ENCODE data around the gene PRKAG2. TPM values are rescaled to one million over a fixed set of nuclear protein-coding genes. Genes with fewer than 3 reads are reported as not detected.

The PRKAG2 gene
- total RNA-seq, 4 donors from 2014 or later = 7.5 to 14.3 (median 12.2) TPM

DNA sequence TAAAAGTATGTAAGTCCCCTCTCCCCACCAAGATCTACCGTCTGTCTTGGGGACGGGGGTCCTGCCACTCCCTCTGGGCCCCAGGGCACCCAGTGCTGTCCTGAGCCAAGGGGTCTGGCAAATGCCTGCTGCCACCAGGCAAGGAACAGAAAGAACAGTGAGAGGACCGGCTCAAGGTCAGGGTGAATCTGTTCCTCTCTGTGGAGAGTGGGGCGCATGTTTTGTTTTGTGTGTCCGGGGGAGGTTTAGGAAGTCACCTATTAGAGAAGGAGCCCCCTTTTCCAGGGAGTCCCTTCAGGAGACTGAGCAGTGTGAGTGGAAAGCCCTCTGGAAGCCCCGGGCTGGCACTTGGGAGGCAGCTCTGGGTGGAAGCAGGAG is 198.7 kb downstream of the PRKAG2 start:
- no peak for TF ChIP-seq POLR2A (IDR thresholded peaks at IDR 0.05)
- TF ChIP-seq, protein P1, sequence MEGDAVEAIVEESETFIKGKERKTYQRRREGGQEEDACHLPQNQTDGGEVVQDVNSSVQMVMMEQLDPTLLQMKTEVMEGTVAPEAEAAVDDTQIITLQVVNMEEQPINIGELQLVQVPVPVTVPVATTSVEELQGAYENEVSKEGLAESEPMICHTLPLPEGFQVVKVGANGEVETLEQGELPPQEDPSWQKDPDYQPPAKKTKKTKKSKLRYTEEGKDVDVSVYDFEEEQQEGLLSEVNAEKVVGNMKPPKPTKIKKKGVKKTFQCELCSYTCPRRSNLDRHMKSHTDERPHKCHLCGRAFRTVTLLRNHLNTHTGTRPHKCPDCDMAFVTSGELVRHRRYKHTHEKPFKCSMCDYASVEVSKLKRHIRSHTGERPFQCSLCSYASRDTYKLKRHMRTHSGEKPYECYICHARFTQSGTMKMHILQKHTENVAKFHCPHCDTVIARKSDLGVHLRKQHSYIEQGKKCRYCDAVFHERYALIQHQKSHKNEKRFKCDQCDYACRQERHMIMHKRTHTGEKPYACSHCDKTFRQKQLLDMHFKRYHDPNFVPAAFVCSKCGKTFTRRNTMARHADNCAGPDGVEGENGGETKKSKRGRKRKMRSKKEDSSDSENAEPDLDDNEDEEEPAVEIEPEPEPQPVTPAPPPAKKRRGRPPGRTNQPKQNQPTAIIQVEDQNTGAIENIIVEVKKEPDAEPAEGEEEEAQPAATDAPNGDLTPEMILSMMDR (IDR thresholded peaks at IDR 0.05) = no peak

DNA sequence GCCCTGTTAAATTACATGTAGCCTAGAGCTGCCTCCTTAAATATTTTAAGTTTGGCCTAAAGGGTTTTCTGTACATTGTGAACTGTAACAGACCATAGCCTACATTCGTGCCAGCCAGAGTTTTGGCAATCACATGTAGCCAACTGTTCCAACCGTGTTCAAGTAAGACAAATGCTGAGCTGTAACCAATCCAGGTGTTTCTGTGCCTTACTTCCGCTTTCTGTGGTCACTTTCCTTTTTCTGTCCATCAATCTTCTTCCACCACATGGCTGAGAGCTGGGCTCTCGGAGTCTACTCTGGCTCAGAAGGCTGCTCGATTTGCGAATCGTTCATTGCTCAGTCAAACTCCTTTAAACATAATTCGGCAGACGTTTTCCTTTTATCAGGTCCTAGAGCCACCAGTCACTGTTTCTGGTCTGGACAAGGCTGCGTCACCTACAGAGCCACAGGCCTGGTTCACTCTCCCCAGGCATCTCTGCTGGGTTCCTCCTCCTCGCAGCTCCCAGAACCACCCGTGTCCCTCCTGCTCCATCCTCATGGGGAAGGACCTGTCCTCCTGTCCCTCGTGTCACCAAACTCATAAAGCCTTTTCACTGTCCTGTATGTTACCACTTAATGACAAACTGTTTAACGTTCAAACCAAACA is 199.2 kb downstream of the PRKAG2 start:
- no peak for DNase-seq (ENCODE audit: low spot score in 2 of 2)
- TF ChIP-seq POLR2A (IDR thresholded peaks at IDR 0.05) = no peak
- TF ChIP-seq, protein P1 (IDR thresholded peaks at IDR 0.05) = no peak
- 63 to 71% methylated on average over 14 of the region's 14 CpGs for WGBS, 2 donors

More for the DNA sequence above, 198.7 kb downstream of the PRKAG2 start:
- no peak for DNase-seq (ENCODE audit: low spot score in 2 of 2)
- intact Hi-C loops (cut with DNase I; ENCODE audit: low total_unique reads) = no loop called here
- WGBS, 2 donors = 91 to 93% methylated on average over 6 of the region's 6 CpGs
- H3K4me3 ChIP-seq (ENCODE audit: low read depth, poor library complexity, severe bottlenecking) = no peak overlapping the region

DNA sequence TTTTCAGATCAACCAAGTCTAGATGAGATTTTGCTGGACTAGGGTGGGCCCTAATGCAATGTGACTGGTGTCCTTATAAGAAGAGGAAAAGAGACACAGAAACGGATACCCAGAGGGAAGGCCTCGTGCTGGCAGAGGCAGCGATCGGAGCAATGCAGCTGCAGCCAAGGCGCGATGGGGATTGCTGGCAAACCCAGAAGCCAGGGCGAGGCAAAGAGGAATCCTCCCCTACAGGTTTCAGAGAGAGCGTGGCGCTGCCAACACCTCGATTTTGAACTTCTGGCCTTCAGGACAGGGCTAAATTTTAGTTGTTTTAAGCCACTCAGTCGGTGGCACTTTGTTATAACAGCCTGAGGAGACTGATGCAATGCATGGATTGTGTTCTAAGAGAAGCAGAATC is 200.2 kb downstream of the PRKAG2 start:
- H3K4me3 ChIP-seq (ENCODE audit: low read depth, poor library complexity, severe bottlenecking) = no peak overlapping the region
- 56 to 57% methylated on average over 11 of the region's 11 CpGs for WGBS, 2 donors
- intact Hi-C loops (cut with DNase I; ENCODE audit: low total_unique reads) = no loop called here
- peak in 1 of 2 donors; percentile 88 for DNase-seq (ENCODE audit: low spot score in 2 of 2)
- TF ChIP-seq, protein P1 (IDR thresholded peaks at IDR 0.05) = no peak
- no peak for TF ChIP-seq POLR2A (IDR thresholded peaks at IDR 0.05)

More for the DNA sequence above, 199.2 kb downstream of the PRKAG2 start:
- no peak overlapping the region for H3K4me3 ChIP-seq (ENCODE audit: low read depth, poor library complexity, severe bottlenecking)
- intact Hi-C loops (cut with DNase I; ENCODE audit: low total_unique reads) = no loop called here

DNA sequence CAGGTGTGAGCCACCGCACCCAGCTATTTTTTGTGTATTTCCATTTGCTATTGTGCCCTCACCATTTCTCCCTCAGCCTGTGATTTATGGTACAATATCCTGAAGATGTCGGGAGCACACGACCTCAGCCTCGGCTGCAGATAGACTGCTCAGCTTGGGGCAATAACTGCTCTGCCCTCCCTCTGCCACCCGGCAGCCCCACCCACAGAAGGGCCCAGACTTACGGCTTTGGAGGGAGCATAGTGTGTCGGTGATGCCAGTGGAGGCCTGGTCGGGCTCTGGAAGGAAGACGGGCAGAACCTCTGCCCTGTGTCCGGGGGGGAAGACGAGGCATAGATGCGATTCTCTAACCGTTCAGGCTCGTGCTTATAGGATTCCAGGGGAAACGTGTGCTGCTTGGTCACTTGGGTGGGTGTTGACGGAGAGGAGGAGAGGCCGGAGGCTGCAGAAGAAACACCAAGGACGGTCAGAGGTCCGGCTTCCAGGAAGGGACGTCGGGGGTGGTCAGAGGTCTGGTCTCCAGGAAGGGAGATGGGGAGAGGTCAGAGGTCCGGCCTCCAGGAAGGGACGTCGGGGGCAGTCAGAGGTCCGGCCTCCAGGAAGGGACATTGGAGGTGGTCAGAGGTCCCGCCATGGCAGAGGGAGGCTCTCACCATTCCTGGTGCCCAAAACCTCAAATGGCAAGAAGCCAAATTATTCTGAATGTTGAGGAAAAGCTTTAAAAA is 201.6 kb downstream of the PRKAG2 start:
- no peak for DNase-seq (ENCODE audit: low spot score in 2 of 2)

DNA sequence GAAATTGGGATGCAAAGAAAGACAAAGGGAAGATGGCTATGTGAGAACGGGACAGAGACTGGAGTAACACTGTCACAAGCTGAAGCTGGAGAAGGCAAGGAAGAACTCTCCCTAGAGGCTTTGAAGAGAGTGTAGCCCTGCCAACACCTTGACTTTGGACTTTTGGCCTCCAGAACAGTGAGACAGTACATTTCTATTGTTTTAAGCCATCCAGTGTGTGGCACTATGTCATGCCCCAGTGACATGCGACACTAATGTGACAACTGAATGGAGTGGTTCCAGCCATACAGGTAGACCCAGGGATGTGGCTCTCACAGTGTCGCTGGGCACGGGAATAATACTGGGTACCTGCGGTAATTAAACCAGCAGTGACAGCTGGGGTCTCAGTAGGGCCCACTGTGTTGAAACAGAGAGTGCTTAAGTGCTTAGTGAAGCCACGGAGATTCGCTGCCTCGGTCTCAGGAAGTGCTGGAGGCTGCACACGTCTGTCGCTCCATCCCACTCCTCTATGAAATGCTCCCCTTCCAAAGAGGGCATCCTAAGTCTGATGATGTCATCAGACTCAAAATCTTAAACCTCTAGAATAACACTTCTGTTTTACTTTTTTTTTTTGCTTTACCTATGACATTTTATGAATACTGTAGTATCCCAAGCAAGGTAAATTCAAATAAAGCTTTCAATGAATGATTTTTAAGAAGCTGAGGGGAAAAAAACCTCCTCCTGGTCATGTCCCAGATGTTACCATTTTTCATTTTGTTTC is 202.6 kb downstream of the PRKAG2 start:
- DNase-seq (ENCODE audit: low spot score in 2 of 2) = no peak
- intact Hi-C loops (cut with DNase I; ENCODE audit: low total_unique reads) = no loop called here
- TF ChIP-seq POLR2A (IDR thresholded peaks at IDR 0.05) = no peak
- TF ChIP-seq, protein P1 (IDR thresholded peaks at IDR 0.05) = no peak
- WGBS, 2 donors = 94 to 95% methylated on average over 10 of the region's 10 CpGs
- no peak overlapping the region for H3K4me3 ChIP-seq (ENCODE audit: low read depth, poor library complexity, severe bottlenecking)

More for the DNA sequence above, 201.6 kb downstream of the PRKAG2 start:
- intact Hi-C loops (cut with DNase I; ENCODE audit: low total_unique reads) = no loop called here
- H3K4me3 ChIP-seq (ENCODE audit: low read depth, poor library complexity, severe bottlenecking) = no peak overlapping the region
- 90 to 95% methylated on average over 26 of the region's 26 CpGs for WGBS, 2 donors
- no peak for TF ChIP-seq POLR2A (IDR thresholded peaks at IDR 0.05)
- TF ChIP-seq, protein P1 (IDR thresholded peaks at IDR 0.05) = no peak

Data from lower leg skin (tissue), 4 donors.